GM21576 (cell line): ENCODE results near the gene UBR1.
"Not testable (repeated sequence)": the region's sequence is repeated elsewhere in the genome, so short reads cannot be mapped to it uniquely, and the experiment has no call there.

Source experiments
- ATAC-seq: cut with Tn5 transposase; IDR thresholded peaks from one replicate; pipeline ENCODE4 v1.9.1; 2021; ENCODE audit warnings: mild to moderate bottlenecking, moderate library complexity; ENCODE audit not compliant: unreplicated experiment

Gene UBR1

GRCh38 chr15:42918047-42918446 is 187.8 kb downstream of the UBR1 start:
- no peak for ATAC-seq

- ATAC-seq: no peak
Observed at GRCh38 chr15:42915654-42916315, 190.1 kb downstream of the UBR1 start.

- no peak for ATAC-seq
Observed at GRCh38 chr15:42914728-42915497, 190.9 kb downstream of the UBR1 start.

- no peak for ATAC-seq
Observed at GRCh38 chr15:42911058-42911592, 194.7 kb downstream of the UBR1 start.

GRCh38 chr15:42908538-42908937 is 197.3 kb downstream of the UBR1 start:
- no peak for ATAC-seq

GRCh38 chr15:42903388-42904324 is 202.2 kb downstream of the UBR1 start:
- ATAC-seq: no peak

- not testable (repeated sequence) for ATAC-seq
Observed at GRCh38 chr15:42893911-42894310, 211.9 kb downstream of the UBR1 start.
